DND-41 (cell line): ENCODE results near the gene MRE11.

ENCODE experiments used
- CTCF ChIP-seq: IDR thresholded peaks from 2 replicates; pipeline ENCODE4 v1.5.1; 2012; ENCODE audit warnings: borderline replicate concordance, low read length, moderate library complexity, mild to moderate bottlenecking; ENCODE audit not compliant: poor library complexity, severe bottlenecking; ENCODE audit errors: extremely low read depth
- EZH2 ChIP-seq: IDR thresholded peaks from 3 replicates; pipeline ENCODE4 v1.6.1; 2012; ENCODE audit warnings: borderline replicate concordance, low read depth, mild to moderate bottlenecking, moderate library complexity, low read length, inconsistent platforms; ENCODE audit not compliant: severe bottlenecking

- no peak for TF ChIP-seq CTCF
- TF ChIP-seq EZH2 = no peak
These were observed 42.7 kb upstream of the MRE11 start for GRCh38 chr11:94536386-94536785.
